ENCODE measurements around the gene CHRNG.
A peak's percentile ranks its signal among the peaks of the same experiment; 100 is the strongest.
"Not testable (repeated sequence)": the region's sequence is repeated elsewhere in the genome, so short reads cannot be mapped to it uniquely, and the experiment has no call there.

The CHRNG gene

DNA sequence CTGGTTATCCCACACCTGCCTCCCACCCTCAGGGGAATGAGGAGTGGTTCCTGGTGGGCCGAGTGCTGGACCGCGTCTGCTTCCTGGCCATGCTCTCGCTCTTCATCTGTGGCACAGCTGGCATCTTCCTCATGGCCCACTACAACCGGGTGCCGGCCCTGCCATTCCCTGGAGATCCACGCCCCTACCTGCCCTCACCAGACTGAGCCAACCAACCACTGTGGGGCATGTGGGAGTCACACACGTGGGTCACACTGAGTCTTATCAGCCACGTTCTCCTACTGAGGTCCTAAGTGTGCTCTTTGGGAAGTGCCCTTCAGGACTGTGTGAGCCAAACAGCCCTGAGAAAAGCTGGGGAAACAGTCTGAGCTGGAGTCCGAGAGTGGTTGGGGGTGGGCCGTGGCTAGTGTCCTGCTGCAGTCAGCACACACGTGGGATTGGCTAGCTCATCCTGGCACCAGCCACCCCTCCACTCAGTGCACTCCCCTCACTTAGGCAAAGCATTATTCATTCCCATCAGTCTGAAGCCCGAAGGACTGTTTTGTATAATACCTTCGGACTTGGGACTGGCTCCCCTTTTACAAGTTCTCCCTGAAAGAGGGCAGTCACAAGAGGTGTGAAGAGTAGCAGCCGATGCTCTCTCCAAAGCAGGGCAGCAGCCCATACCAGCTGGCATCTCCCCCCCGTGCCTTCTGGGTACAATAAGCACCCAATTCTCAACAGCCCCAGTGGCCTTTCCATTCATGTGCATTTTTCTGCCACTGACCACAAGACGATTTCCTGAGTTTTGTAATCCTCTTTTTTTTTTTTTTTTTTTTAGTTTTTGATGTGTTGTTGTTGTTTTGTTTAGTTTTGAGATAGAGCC, 6.3 kb downstream of the CHRNG start:
- no peak for DNase-seq

DNA sequence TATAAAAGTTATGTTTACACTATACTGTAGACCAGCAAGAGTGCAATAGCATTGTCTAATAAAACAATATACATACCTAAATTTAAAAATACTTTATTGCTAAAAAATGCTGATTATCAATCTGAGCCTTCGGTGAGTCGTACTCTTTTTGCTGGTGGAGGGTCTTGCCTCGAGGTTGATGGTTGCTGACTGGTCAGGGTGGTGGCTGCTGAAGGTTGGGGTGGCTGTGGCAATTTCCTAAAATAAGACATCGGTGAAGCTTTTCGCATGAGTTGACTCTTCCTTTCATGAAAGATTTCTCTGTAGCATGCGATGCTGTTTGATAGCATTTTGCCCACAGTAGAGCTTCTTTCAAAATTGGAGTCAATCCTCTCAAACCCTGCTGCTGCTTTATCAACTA, 8.5 kb downstream of the CHRNG start:
- DNase-seq: no peak

DNA sequence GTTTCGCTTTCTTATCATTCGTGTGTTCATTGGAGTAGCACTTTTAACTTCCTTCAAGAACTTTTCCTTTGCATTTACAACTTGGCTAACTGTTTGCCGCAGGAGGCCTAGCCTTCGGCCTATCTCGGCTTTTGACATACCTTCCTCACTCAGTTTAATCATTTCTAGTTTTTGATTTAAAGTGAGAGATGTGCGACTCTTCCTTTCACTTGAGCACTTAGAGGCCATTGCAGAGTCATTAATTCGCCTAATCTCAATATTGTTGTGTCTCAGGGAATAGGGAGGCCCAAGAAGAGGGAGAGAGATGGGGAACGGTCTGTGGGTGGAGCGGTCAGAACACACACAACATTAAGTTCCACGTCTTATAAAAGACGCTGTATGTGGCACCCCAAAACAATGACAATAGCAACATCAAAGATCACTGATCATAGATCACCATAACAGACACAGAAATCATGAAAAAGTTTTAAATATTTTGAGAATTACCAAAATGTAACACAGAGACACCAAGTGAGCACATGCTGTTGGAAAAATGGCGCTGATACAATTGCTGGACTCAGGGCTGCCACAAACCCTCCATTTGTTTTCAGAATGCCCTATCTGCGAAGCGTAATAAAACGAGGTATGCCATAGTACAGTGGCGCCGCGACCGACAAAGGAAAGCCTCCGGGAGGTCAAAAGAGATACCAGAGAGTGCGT, 10.3 kb downstream of the CHRNG start:
- no peak for DNase-seq

DNA sequence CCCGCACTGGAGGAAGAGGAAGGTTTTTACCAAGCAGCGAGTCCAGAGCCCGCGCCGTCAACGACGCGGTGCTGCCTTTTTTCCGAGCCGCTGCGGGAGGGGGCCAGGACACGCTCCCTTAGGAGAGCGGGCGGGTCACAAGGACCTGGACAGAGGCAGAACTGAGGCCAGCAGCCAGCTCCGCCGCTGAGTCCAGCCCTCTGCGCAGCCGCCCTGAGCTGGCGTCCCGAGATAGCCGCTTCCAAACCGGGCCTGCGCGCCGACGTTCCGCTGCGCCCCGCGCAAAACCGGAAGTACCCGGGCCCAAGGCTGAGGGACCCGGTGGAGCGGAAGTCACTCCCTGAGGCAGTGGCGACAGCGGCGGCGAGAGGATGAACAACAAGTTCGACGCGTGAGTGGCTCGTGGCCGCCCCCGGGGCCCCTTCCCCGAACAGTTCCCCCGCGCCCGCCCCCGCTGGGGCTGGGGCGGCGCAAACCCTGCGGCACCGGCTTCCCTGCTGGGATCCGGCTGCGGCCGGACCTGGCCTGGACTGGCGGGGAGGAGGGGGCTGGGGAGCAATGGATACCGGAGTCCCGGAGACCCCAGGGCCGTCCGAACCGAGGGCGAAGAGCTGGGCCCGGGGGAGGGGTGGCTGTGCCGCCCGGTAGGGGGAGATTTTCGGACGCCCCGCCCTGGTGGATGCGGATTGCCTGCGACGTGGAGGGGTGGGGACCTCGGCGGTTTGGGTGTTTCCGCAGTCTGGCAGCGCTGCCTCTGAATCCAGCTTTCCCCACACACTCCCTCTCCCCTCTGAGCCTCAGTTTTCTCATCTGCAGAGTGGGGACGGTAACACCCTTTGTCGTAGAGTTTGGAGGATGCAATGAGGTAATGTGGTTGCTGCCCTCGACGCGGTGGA, 11.1 kb downstream of the CHRNG start, which contains the start of the genes EIF4E2 and TIGD1:
Gene EIF4E2, plus strand, starts transcription at position 336 of the 896 bp plus-strand sequence. Its CDS starts 36 bp downstream, at position 372.
Gene TIGD1, minus strand, starts transcription at position 204 of the 896 bp plus-strand sequence. CDS start 675 bp downstream, outside the sequence.
- peak; percentile 94 to 95 for DNase-seq

DNA sequence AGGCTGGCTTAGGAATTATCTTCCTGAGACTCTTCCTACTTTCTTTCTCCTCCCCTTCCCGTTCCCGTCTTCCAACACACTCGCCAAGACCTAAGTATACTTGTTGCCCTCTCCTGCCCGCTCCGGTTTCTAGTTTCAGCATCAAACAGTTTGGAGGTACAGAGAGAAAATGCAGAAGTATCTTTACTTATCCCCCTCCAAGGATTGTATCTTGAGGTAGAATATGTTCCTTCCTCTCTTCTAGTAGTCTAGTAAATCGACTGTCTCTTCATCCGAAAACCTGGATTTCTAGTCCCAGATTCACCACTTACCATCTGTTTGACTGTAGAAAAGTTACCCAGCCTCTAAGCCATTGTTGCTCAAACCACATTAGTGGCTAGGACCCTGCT, 11.8 kb downstream of the CHRNG start:
- DNase-seq: no peak

DNA sequence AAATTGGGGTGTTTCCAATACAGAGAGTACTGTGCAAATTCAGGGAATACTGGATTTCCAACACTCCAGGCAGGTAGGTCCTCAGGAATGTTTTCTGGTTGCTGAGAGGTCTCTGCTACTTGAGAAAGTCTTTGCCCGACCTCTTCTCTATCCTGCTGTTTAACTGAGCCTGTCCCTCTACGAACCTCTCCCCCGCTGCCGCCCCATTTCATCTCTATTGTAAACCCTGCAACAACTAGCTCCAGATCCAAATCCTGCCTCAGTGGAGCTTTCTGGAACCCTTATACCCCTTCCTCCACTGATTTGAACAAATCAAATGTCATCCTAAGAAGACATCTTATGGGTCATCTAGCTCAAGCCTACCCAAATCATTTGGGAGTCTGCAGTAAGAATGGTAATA, 12.3 kb downstream of the CHRNG start:
- DNase-seq: no peak

DNA sequence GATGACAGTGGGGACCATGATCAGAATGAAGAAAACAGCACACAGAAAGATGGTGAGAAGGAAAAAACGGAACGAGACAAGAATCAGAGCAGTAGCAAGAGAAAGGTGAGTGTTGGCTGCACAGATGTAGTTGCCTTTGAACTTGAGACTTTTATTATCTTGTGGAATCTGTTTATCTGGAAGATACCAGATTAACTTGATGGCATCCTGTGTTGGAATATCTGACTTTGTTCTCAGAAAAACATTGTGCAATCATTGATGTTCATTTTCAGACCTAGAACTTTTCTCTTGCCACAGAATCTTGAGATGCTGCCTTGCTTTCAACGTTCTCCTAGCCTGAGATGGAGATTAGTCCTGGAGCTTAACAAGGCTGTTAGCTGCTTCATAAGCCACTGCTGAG, 16.9 kb downstream of the CHRNG start:
- DNase-seq: no peak

DNA sequence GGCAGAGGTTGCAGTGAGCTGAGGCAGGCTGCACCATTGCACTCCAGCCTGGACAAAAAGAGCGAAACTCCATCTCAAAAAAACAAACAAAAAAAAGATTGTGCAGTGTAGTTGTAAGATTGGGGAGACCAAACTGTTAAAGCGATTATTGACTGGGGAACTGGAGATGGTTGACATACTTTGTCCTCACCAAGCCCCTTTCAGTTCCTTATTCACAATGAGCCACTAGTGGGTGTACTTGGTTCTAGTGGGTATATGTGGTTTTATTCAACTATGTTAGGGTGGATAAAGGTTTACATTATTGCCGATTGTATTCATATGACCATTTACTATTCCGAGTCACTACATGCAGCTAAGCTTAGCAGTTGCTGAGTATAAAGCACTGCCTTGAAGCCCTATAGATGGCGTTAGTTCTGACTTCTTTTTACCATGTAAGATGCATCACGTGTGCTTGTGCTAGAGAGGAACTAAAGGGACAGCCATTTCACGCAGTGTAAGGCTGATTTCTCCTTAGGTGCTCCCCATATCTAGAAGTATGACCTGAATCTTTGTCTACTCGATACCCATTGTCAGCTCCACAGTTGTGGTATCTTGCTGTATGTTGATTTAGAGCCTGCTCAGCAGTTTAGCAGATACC, 23.1 kb downstream of the CHRNG start:
- no peak for DNase-seq

DNA sequence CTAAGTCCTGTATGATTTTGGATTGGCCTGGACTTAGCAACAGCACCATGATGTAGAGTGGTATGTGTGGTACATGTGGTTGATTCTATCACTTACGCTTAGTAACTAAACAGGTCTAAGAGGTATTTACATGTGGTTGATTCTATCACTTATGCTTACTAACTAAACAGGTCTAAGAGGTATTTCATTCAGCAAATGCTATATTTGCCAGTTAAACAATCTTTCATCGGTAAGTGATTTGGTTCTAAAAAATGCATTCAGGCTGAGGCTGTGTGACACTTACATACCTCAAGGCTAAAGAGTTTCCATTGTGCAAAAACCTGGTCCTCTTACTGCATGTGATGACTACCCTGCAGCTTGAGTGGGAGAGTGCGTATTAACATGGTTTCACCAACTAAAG, 24.1 kb downstream of the CHRNG start:
- no peak for DNase-seq

DNA sequence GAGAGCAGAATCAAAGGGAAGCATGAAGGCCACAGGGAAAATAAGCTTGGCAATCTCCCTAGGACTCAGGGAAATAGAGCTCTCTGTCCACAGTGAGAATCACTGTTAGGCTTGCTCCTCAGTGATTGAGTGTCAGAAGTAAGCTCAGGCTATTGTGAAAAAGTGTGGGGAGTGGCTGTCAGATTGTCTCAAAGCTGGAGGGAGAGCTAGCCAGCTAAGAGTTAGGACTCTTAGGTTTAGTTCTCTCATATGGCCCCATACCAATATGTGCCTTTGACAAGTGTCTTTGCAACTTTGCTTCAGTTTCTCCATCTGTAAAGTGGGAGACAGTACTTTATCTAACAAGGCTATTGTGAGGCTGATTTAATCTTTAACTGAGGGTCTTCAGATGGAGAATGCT, 28.2 kb downstream of the CHRNG start:
- no peak for DNase-seq

DNA sequence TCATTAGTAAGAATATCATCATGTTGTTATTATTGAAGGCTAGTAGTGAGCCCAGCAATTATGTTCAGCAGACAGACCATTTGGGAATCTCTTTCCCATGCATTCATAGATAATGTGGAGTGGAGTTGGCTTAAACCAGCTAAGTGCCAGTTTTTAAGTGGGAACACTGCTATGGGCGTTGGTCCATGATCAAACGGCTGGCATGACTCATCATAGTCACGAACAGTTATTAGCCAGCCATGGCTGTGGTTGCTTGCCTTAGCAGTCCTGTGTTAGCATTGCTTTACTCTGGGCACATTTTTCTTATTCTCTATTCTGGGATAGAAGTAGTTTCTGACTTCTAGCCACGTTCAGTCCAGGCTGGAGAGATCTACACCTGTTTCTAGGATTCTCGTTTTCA, 28.7 kb downstream of the CHRNG start:
- DNase-seq: no peak

DNA sequence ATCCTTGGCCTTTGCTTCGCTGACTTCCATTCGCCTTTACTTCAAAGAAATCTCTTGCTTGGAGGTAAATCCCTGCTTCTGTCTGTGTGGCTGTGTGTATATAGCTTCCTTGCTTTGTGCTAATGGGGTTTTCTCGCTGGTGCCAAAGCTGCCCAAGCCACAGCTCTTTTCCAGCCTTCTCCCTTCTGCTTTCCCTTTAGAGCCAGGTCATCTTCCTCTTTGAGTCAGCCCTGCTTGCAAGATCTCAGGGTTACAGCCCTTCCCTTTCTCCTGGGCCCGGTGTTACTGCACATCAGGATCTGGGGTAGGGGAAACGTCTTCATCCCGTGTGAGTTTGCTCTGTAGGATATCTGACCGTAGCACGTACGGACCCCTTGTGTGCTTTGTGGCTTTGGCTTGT, 30.0 kb downstream of the CHRNG start:
- DNase-seq: no peak

DNA sequence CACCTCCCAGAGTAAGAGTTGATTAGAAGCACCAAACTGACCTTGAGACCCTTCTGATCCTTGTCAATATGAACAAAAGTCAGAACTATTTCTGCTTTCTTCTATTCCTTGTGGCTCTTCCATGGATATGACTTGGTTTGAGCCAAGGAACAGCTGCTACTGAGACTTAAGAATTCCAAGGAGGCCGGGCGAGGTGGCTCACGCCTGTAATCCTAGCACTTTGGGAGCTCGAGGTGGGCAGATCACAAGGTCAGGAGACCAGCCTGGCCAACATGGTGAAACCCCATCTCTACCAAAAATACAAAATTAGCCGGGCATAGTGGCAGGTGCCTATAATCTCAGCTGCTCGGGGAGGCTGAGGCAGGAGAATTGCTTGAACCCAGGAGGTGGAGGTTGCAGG, 31.0 kb downstream of the CHRNG start:
- DNase-seq: not testable (repeated sequence)

DNA sequence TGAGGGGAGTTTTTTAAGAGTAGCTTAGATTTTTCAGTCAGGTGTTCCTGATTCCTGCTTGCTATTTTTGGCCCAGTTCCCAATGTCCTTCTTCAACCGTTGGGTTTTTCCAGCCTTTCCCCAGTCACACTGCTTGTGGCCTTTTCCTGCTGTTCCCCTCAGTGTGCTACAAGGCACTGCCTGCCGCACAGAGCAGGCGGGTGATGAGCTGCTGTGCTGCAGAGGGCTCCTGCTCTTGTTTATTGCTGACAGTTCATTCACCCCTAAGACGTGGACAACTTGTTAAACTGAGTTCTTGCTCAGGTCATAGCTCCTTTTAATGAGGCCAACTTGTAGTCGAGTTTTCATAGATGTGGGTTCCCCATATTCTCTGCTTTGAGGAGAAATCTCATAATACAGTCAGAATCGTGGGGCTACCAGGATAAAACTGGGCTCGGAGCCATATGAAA, 31.6 kb downstream of the CHRNG start:
- DNase-seq: no peak

DNA sequence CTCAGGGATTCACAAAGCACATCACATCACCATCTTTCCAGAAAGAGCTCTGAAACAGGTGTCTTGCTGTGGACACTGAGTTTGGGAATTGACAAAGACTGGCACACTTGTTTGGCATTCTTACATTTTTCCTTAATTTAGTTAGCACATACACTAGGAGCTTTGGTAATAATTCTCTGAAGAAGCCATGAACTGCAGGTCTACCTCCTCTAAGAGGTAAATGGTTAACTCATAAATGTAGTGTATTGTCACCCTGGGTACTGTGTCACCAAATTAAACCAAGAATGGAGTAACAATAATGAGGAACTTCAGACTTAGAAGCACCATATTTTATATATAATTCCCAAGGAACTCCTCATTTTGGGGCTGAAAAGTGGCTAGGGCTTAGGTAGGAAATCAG, 33.5 kb downstream of the CHRNG start:
- DNase-seq: no peak

DNA sequence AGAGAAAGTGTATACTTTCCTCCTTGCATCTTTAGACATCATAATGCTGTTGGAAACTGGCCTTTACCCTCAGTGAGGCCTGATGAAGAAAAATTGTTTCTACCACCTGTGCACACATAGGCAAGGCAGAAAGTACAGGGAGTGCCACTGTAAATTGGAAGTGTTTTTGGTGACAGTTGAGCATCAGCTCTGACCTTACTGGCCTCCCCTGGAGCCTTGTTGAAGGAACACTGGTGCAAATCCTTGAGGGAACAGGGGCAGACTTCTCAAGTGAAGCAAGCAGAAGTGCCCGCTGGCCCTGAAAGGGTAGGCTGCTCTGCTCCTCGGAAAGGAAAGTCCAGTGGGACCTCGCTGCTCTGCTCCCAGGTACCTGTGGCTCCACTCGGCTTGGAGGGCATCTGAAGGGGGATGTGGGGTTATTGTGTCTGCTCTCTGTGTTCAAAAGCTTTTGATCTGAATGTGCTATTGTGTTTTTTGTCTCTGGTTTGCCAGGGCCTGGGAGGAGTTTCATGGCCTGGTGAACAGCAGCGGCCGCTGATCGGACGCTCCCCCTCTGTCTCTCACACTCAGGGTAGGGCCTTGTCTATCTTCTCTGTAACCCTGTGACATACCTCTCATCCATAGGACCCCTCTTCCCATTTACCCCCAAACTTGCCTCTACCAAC, 34.4 kb downstream of the CHRNG start:
- no peak for DNase-seq

DNA sequence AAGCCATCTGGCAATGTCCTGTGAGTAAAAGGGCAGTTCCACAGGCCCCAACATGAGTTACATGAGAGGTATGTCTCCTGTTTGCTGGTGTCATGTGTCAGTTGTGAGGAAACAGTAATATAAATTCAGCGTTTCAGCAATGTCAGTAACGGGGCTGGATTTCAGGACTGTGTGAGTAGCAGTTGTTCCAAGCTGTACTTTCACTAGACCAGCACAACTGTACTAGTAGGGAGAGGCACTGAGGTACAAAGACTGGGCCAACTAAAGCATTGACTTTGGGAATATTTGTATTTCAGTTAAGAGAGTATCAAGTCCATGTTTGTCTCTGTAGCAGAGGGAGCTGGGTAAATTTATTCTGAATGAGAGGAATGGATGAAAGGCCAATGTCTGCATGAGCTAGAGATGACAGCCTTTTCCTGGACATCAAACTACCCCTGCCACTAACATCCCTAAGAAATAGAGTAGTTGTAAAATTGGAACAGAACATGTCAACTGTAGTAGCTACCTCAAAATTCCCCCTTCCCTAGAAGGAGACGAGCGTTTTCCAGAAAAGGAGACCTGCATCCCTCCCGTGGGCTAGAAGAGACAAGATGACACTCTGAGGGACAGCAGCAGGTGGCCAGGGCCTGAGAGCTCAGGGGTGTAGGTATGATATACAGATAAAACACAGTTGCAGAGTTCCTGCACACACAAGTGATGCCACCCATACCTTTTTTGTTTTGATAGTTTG, 35.3 kb downstream of the CHRNG start:
- no peak for DNase-seq

DNA sequence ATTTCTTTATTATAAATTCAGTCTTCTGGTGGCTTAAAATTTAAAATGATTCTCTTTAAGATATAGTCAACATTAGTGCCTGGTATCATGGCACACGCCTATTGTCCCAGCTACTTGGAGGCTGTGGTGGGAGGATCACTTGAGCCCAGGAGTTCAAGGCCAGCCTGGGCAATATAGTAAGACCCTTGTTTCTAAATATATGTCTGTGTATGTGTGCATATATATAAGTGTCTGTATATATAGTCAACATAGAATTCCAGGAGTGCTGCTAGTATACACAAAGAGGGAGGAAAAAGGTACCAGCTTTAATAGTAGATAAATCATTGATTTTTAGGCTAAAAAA, 35.9 kb downstream of the CHRNG start:
- DNase-seq: no peak

DNA sequence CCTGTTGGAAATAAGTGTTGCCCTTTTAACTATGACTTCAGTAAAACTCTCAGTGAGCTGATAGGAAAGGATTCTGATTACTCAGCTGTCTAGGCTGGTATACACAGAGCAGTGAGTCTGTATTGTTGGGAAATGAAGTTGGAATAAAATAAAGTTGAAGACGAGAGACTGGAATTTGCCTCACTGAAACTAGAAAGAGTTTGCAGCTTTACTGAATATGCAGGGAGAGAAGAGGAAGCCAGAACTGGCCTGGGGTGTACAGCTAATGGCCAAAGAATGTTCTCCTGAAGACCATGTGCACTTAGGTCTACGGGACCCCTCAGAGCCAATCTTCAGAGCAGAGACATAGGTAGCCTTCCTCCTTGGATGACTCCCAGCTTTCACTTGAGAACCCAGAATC, 37.5 kb downstream of the CHRNG start:
- DNase-seq: no peak

DNA sequence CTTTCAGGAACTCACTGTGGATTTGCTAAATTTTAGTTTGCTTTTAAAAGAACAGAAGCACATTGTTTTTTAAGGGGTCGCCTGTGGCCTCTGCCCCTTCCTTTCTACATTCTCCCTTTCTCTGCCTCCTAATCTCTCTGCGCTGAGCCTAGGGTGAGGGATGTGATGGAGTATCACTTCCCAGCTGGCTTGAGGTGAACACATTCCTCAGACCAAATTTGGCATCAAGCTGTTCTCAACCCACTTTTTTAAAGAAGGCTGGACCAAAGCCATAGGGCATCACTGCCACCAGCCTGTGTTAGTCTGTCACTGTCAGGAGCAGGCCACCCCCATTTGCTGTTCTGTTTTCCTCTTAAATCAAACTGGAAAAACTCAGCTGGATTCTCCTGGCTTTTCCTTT, 38.3 kb downstream of the CHRNG start:
- no peak for DNase-seq

DNA sequence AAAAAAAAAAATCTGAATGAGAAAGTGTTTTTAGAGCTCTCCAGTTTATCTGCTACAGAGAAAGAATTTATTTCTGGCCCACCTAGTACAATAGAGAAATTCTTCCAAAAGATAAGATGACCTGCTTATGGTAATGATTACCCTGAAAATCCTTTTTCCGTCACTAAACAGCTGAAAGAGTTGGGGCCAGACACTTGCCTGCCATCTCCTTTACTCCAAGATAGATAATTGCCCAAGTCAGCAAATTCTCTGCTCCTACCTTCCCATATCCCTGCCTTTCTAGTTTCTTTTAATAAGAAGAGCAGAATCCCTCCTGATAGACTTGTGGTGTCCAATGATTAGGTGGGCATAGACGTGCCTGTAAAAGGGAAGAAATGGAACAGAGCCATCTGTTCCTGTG, 39.1 kb downstream of the CHRNG start:
- no peak for DNase-seq

DNA sequence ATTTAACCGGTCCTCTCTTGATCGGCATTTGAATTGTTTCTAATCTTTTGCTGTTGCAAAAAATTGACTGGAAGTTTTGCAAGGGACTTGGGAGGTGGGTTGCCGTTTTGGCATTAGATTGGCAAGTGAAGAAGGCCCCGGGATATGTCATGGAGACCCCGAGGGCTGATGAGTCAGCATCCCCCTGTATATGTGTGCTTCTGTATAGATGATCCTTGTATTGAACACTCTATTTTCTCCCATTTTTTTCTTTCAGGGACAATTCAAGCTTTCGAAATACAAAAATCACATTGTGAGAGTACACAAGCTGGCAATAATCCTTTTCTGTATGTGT, 41.1 kb downstream of the CHRNG start:
- no peak for DNase-seq

All from activated T-cell treated with anti-CD3 and anti-CD28 coated beads, Interleukin-2, amount 50 U/mL, for 48 hours (primary cell).